NCI-H1436 (cell line): ENCODE data around the gene SULT1A4.
"Not testable (repeated sequence)": the region's sequence is repeated elsewhere in the genome, so short reads cannot be mapped to it uniquely, and the experiment has no call there.

Experiments
- DNase-seq: peaks from one replicate; lab custom pipeline; 2025; lab: John Stamatoyannopoulos, UW

The SULT1A4 gene

GRCh38 chr16:29459706-29460646 lies at the start of gene SULT1A4:
TSS of gene SULT1A4 (plus strand) at chr16:29459913. CDS start at chr16:29461386, 1,473 bp downstream.
- not testable (repeated sequence) for DNase-seq

GRCh38 chr16:29423587-29423986 lies 36.1 kb upstream of the SULT1A4 start:
- not testable (repeated sequence) for DNase-seq

GRCh38 chr16:29425390-29425789 lies 34.3 kb upstream of the SULT1A4 start:
- not testable (repeated sequence) for DNase-seq

GRCh38 chr16:29453754-29454153 lies 6.0 kb upstream of the SULT1A4 start:
- not testable (repeated sequence) for DNase-seq

GRCh38 chr16:29454269-29454668 lies 5.4 kb upstream of the SULT1A4 start, which contains the start of the genes BOLA2 and SLX1B:
TSS of gene BOLA2 (minus strand) at chr16:29454351. CDS start at chr16:29454253, 98 bp downstream.
TSS of gene SLX1B (plus strand) at chr16:29454533.
- DNase-seq, result not testable (repeated sequence)

GRCh38 chr16:29454828-29455227 lies 4.9 kb upstream of the SULT1A4 start:
- not testable (repeated sequence) for DNase-seq

- not testable (repeated sequence) for DNase-seq
These were observed 2.1 kb upstream of the SULT1A4 start for GRCh38 chr16:29457660-29458059.

- DNase-seq, result not testable (repeated sequence)
These were observed 926 bp downstream of the SULT1A4 start for GRCh38 chr16:29460647-29461030.

GRCh38 chr16:29465985-29466824 lies 6.5 kb downstream of the SULT1A4 start:
- DNase-seq, result not testable (repeated sequence)

GRCh38 chr16:29466904-29467303 lies 7.2 kb downstream of the SULT1A4 start:
- not testable (repeated sequence) for DNase-seq

GRCh38 chr16:29467654-29468366 lies 8.1 kb downstream of the SULT1A4 start:
- DNase-seq, result not testable (repeated sequence)

- not testable (repeated sequence) for DNase-seq
These were observed 9.9 kb downstream of the SULT1A4 start for GRCh38 chr16:29469660-29470059.

GRCh38 chr16:29472065-29472464 lies 12.4 kb downstream of the SULT1A4 start:
- not testable (repeated sequence) for DNase-seq

- not testable (repeated sequence) for DNase-seq
These were observed 22.6 kb downstream of the SULT1A4 start for GRCh38 chr16:29482276-29482675.

GRCh38 chr16:29506308-29506707 lies 46.6 kb downstream of the SULT1A4 start, which contains the start of gene NPIPB12:
TSS of gene NPIPB12 (minus strand) at chr16:29506408.
- not testable (repeated sequence) for DNase-seq
